CD4-positive, alpha-beta T cell treated with Interleukin-12 subunit alpha and Interleukin-12 subunit beta, for 1 hour (primary cell): ENCODE measurements around the gene WDR4.
"Not testable (repeated sequence)": the region's sequence is repeated elsewhere in the genome, so short reads cannot be mapped to it uniquely, and the experiment has no call there.

Experiments used
- DNase-seq: peaks from one replicate; pipeline ENCODE4 v3.0.0-alpha.2; 2020

WDR4 gene

GRCh38 chr21:42875811-42876210 is 3.5 kb downstream of the WDR4 start:
- DNase-seq: not testable (repeated sequence)

GRCh38 chr21:42873096-42873495 is 6.2 kb downstream of the WDR4 start:
- DNase-seq: no peak

- DNase-seq: no peak
Observed at GRCh38 chr21:42868196-42868595, 11.1 kb downstream of the WDR4 start.

GRCh38 chr21:42865776-42866160 is 13.6 kb downstream of the WDR4 start:
- no peak for DNase-seq

GRCh38 chr21:42864815-42865775 is 14.2 kb downstream of the WDR4 start:
- no peak for DNase-seq

GRCh38 chr21:42864286-42864685 is 15.1 kb downstream of the WDR4 start:
- no peak for DNase-seq

GRCh38 chr21:42863504-42863870 is 15.9 kb downstream of the WDR4 start:
- no peak for DNase-seq

- DNase-seq: no peak
Observed at GRCh38 chr21:42862774-42863503, 16.4 kb downstream of the WDR4 start.

GRCh38 chr21:42861848-42862400 is 17.4 kb downstream of the WDR4 start:
- DNase-seq: no peak

GRCh38 chr21:42861311-42861847 is 18.0 kb downstream of the WDR4 start:
- no peak for DNase-seq

- DNase-seq: no peak
Observed at GRCh38 chr21:42860345-42860744, 19.0 kb downstream of the WDR4 start.

- DNase-seq: no peak
Observed at GRCh38 chr21:42859891-42860230, 19.5 kb downstream of the WDR4 start.

- DNase-seq: no peak
Observed at GRCh38 chr21:42858957-42859890, 20.1 kb downstream of the WDR4 start.

- DNase-seq: no peak
Observed at GRCh38 chr21:42858185-42858847, 21.0 kb downstream of the WDR4 start.

- no peak for DNase-seq
Observed at GRCh38 chr21:42857216-42857615, 22.1 kb downstream of the WDR4 start.

- DNase-seq: no peak
Observed at GRCh38 chr21:42855937-42856335, 23.4 kb downstream of the WDR4 start.

GRCh38 chr21:42855171-42855936 is 24.0 kb downstream of the WDR4 start:
- DNase-seq: no peak

GRCh38 chr21:42854246-42855010 is 24.9 kb downstream of the WDR4 start:
- no peak for DNase-seq

GRCh38 chr21:42853621-42854020 is 25.7 kb downstream of the WDR4 start:
- no peak for DNase-seq

GRCh38 chr21:42852925-42853570 is 26.3 kb downstream of the WDR4 start:
- no peak for DNase-seq
